ENCODE measurements around the gene UBE2M. TPM values are rescaled to one million over a fixed set of nuclear protein-coding genes. Genes with fewer than 3 reads are reported as not detected.

The UBE2M gene
- total RNA-seq, 1 experiment from 2014 or later = 127 TPM

GRCh38 chr19:58581227-58582141, 23.1 kb upstream of the UBE2M start:
- Histone ChIP-seq H3K79me2 (ENCODE audit: insufficient read depth, low read length) (no peaks in the 10 kb centered on the region), H4K8ac (replicated peaks; ENCODE audit: insufficient read length, low read depth, low read length) (no peak overlapping the region), H3K23ac (ENCODE audit: insufficient read length, low read depth, low read length) (no peak overlapping the region), H2BK120ac (ENCODE audit: low read depth, low read length, poor library complexity, severe bottlenecking) (no peak overlapping the region), H3K9ac (ENCODE audit: extremely low read depth, insufficient read length, low read length) (no peak overlapping the region), H3K18ac (ENCODE audit: insufficient read length, low read depth, low read length) (no peak overlapping the region), H4K91ac (ENCODE audit: insufficient read length, low read depth, low read length) (no peak overlapping the region), H2AFZ (ENCODE audit: low read length) (no peak overlapping the region), H3K27me3 (ENCODE audit: insufficient read depth, low read length) (no peaks in the 10 kb centered on the region), H2BK12ac (ENCODE audit: insufficient read length, low read depth, low read length) (no peak overlapping the region), H3K4me1 (ENCODE audit: insufficient read depth, low read length) (no peaks in the 10 kb centered on the region), H3K56ac (ENCODE audit: insufficient read length, low read depth, low read length) (no peak overlapping the region), H3T11ph (ENCODE audit: low read length) (no peak overlapping the region), H2BK15ac (ENCODE audit: low read depth, low read length) (no peak overlapping the region), H3K14ac (ENCODE audit: insufficient read depth, low read length) (no peak overlapping the region), H2BK20ac (ENCODE audit: low read depth, low read length, poor library complexity, severe bottlenecking) (no peak overlapping the region), H3K23me2 (ENCODE audit: insufficient read length, low read depth, low read length, poor library complexity, severe bottlenecking) (no peaks in the 10 kb centered on the region), H3K9me3 (ENCODE audit: control insufficient read depth, low read depth, low read length) (no peaks in the 10 kb centered on the region), H3K4ac (ENCODE audit: low read depth, low read length) (no peak overlapping the region), H2AK5ac (ENCODE audit: insufficient read length, low read length) (no peak overlapping the region), H3K4me2 (ENCODE audit: insufficient read depth, insufficient read length, low read length) (no peak overlapping the region), H3K79me1 (ENCODE audit: insufficient read depth, low read depth, low read length, poor library complexity, severe bottlenecking) (no peaks in the 10 kb centered on the region), H2BK5ac (ENCODE audit: insufficient read length, low read length) (no peak overlapping the region), H3K27ac (ENCODE audit: insufficient read length, low read depth, low read length) (no peak overlapping the region), H4K5ac (ENCODE audit: insufficient read length, low read depth, low read length) (no peak overlapping the region), H4K20me1 (ENCODE audit: control insufficient read depth, insufficient read depth, insufficient read length) (no peaks in the 10 kb centered on the region)
- no CpG with 5 or more reads among the region's 62 CpGs for WGBS (ENCODE audit: extremely low coverage, insufficient read length, low lambda C conversion rate)
- Mint-ChIP-seq H3K9me3 (no peaks in the 10 kb centered on the region; a peak in 1 of 5 replicates), H3K4me1 (peaks cover 6 to 9% of the 10 kb centered on the region in 2 experiments), H3K27me3 (ENCODE audit: low read depth) (no peaks in the 10 kb centered on the region), H3K4me3 (peak overlapping the region in 1 of 2 experiments; percentile 8; a peak in 3 of 5 replicates), H3K27ac (peak overlapping the region; percentile 85 to 88 (median 87); a peak in 5 of 7 replicates), H3K36me3 (ENCODE audit: insufficient read depth in 1 of 3, low read depth in 3 of 3) (peaks cover 13 to 19% (median 14%) of the 10 kb centered on the region in 3 experiments)
- peak; percentile 100 for TF ChIP-seq CTCF (conservative IDR thresholded peaks at IDR 0.05)
- peak; percentile 96 for DNase-seq

All from H9 (cell line).